K562 (cell line): ENCODE data around the gene CNR1.

ENCODE experiments used
- CBX2 ChIP-seq: fragments of 200-600 bp; sonication (generic); IDR thresholded peaks from one replicate; pipeline ENCODE4 v1.6.1; 2012; ENCODE audit warnings: mild to moderate bottlenecking, low read length, inconsistent platforms; ENCODE audit not compliant: insufficient read depth, poor library complexity, severe bottlenecking
- POLR3A ChIP-seq: IDR thresholded peaks from 2 replicates; pipeline ENCODE4 v1.6.1; 2011; ENCODE audit warnings: borderline replicate concordance, mild to moderate bottlenecking, moderate library complexity; ENCODE audit not compliant: insufficient read length, insufficient read depth; ENCODE audit errors: extremely low read depth
- RAD51 ChIP-seq: fragments of 450-650 bp; IDR thresholded peaks from 2 replicates; pipeline ENCODE4 v1.7.1; 2016; ENCODE audit warnings: low read depth, mild to moderate bottlenecking, borderline replicate concordance
- RBFOX2 ChIP-seq: fragments of 200-400 bp; formaldehyde crosslinking; IDR thresholded peaks from 2 replicates; pipeline ENCODE4 v1.6.1; 2017; ENCODE audit warnings: low read depth, mild to moderate bottlenecking, low read length, moderate library complexity
- SRSF1 ChIP-seq: fragments of 200-400 bp; formaldehyde crosslinking; IDR thresholded peaks from 2 replicates; pipeline ENCODE4 v1.6.1; 2017; ENCODE audit warnings: mild to moderate bottlenecking, low read depth, low read length, moderate library complexity
- ZBTB34 ChIP-seq: fragments of 250-450 bp; sonication (Bioruptor Pico); IDR thresholded peaks from 2 replicates; pipeline ENCODE4 v1.8.0; 2021; ENCODE audit warnings: mild to moderate bottlenecking, moderate library complexity

GRCh38 chr6:88168362-88168761 is 2.2 kb upstream of the CNR1 start:
- TF ChIP-seq POLR3A, result no peak
- TF ChIP-seq RBFOX2, result no peak
- TF ChIP-seq ZBTB34 (CRISPR knock-in tag), result no peak
- no peak for TF ChIP-seq SRSF1
- TF ChIP-seq RAD51, result no peak
- TF ChIP-seq CBX2, result no peak
